GM12878 (cell line): ENCODE results near the gene LAMA4. TPM values are rescaled to one million over a fixed set of nuclear protein-coding genes. Genes with fewer than 3 reads are reported as not detected.

Source experiments
- BMI1 ChIP-seq: fragments of 450-650 bp; IDR thresholded peaks from 2 replicates; pipeline ENCODE4 v1.6.1; 2016; ENCODE audit warnings: mild to moderate bottlenecking, moderate library complexity, borderline replicate concordance
- CREM ChIP-seq: IDR thresholded peaks from 2 replicates; pipeline ENCODE4 v1.6.1; 2014; ENCODE audit warnings: antibody characterized with exemption, low read depth
- CTCF ChIP-seq, 3 experiments: IDR thresholded peaks in 2 of 3; conservative IDR thresholded peaks in 1 of 3; 2 replicates each; pipeline ENCODE4 v1.5.1; 2011; ENCODE audit warnings: low read depth in 3 of 3, low read length in 3 of 3, mild to moderate bottlenecking in 3 of 3, control low read depth in 2 of 3, moderate library complexity in 2 of 3, inconsistent platforms in 1 of 3, mixed read lengths in 1 of 3; ENCODE audit not compliant: control insufficient read depth in 2 of 3, insufficient read depth in 1 of 3; ENCODE audit errors: extremely low read depth in 1 of 3
- FOXK2 ChIP-seq: fragments of 450-650 bp; IDR thresholded peaks from 2 replicates; pipeline ENCODE4 v1.6.1; 2017; ENCODE audit warnings: mild to moderate bottlenecking, moderate library complexity
- IRF3 ChIP-seq: fragments of 450-650 bp; IDR thresholded peaks from 2 replicates; pipeline ENCODE4 v1.6.1; 2014; ENCODE audit warnings: mild to moderate bottlenecking
- KLF5 ChIP-seq: fragments of 450-650 bp; IDR thresholded peaks from 2 replicates; pipeline ENCODE4 v1.6.1; 2014; ENCODE audit warnings: mild to moderate bottlenecking; ENCODE audit not compliant: partially characterized antibody
- LARP7 ChIP-seq: fragments of 450-650 bp; IDR thresholded peaks from 2 replicates; pipeline ENCODE4 v1.6.1; 2017; ENCODE audit warnings: mild to moderate bottlenecking
- POLR2AphosphoS5 ChIP-seq: IDR thresholded peaks from 2 replicates; pipeline ENCODE4 v1.6.1; 2011; ENCODE audit warnings: mild to moderate bottlenecking, low read length, inconsistent platforms
- RFX5 ChIP-seq: IDR thresholded peaks from 2 replicates; pipeline ENCODE4 v1.6.1; 2011; ENCODE audit warnings: low read depth, low read length, improper control_type of control experiment
- polyA plus RNA-seq, 11 experiments: library from polyadenylated mRNA; depleted of rRNA in 4 of 11; unstranded in 6 of 11; stranded (reverse) in 5 of 11; fragments of >200 nt; fragmentation: Nextera tagmentation in 4 of 11; fragmentation: Illumina TruSeq in 1 of 11; extraction: Ambion mirVana in 4 of 11; extraction: Trizol in 1 of 11; gene quantifications; 1 replicate in 1 of 11; 2 replicates in 10 of 11; pipeline versions ENCODE4 v1.2.1 to v1.2.3, GENCODE V29; 2011 to 2016; ENCODE audit warnings: inconsistent platforms in 2 of 11, missing spikeins in 2 of 11, low read depth in 1 of 11
- total RNA-seq, 4 experiments: library from RNA; depleted of rRNA in 3 of 4; stranded (reverse); fragments of >200 nt in 3 of 4; fragmentation: Illumina TruSeq in 1 of 4; extraction: Trizol in 1 of 4; gene quantifications; 2 replicates each; pipeline versions ENCODE4 v1.2.1 to v1.2.3, GENCODE V29; 2013 to 2021
- TF ChIP-seq, protein P1 (sequence below): fragments of 450-650 bp; IDR thresholded peaks from 2 replicates; pipeline ENCODE4 v1.6.1; 2017; ENCODE audit warnings: borderline replicate concordance
- TF ChIP-seq, protein P2 (sequence below): fragments of 450-650 bp; IDR thresholded peaks from 2 replicates; pipeline ENCODE4 v1.6.1; 2016; ENCODE audit warnings: mild to moderate bottlenecking, moderate library complexity, borderline replicate concordance
- TF ChIP-seq, protein P3 (sequence below): fragments of 450-650 bp; IDR thresholded peaks from 2 replicates; pipeline ENCODE4 v1.6.1; 2018; ENCODE audit warnings: borderline replicate concordance, mild to moderate bottlenecking; ENCODE audit not compliant: partially characterized antibody
- TF ChIP-seq, protein P4 (sequence below): fragments of 450-650 bp; formaldehyde crosslinking; IDR thresholded peaks from 2 replicates; pipeline ENCODE4 v1.4.0; 2022; ENCODE audit warnings: mild to moderate bottlenecking, moderate library complexity

LAMA4 gene
- total and polyA plus RNA-seq, 10 of the 15 experiments (the other 5 are each of a cell fraction or from before 2014, with no cell fraction given), result 0.11 to 0.21 (median 0.14) TPM; not detected in 7

- TF ChIP-seq IRF3 (no peak), FOXK2 (peak; percentile 81), BMI1 (peak; percentile 90), CTCF (IDR thresholded peaks at IDR 0.05 in 2 of 3, conservative IDR thresholded peaks at IDR 0.05 in 1 of 3; ENCODE audit: control insufficient read depth in 2 of 3, extremely low read depth in 1 of 3, insufficient read depth in 1 of 3, low read depth in 3 of 3, low read length in 3 of 3) (0 out of 6 replicates have a peak, but pooled peaks of 1 of the 3 experiments have one; percentile 1), POLR2AphosphoS5 (peak; percentile 75), KLF5 (peak; percentile 88), CREM (peak; percentile 79; the same call in 1 of the 2 replicates), LARP7 (peak; percentile 44; the same call in 1 of the 2 replicates), RFX5 (peak; percentile 75; the same call in 1 of the 2 replicates)
- TF ChIP-seq, protein P1, sequence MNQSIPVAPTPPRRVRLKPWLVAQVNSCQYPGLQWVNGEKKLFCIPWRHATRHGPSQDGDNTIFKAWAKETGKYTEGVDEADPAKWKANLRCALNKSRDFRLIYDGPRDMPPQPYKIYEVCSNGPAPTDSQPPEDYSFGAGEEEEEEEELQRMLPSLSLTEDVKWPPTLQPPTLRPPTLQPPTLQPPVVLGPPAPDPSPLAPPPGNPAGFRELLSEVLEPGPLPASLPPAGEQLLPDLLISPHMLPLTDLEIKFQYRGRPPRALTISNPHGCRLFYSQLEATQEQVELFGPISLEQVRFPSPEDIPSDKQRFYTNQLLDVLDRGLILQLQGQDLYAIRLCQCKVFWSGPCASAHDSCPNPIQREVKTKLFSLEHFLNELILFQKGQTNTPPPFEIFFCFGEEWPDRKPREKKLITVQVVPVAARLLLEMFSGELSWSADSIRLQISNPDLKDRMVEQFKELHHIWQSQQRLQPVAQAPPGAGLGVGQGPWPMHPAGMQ, result no peak
- TF ChIP-seq, protein P2, sequence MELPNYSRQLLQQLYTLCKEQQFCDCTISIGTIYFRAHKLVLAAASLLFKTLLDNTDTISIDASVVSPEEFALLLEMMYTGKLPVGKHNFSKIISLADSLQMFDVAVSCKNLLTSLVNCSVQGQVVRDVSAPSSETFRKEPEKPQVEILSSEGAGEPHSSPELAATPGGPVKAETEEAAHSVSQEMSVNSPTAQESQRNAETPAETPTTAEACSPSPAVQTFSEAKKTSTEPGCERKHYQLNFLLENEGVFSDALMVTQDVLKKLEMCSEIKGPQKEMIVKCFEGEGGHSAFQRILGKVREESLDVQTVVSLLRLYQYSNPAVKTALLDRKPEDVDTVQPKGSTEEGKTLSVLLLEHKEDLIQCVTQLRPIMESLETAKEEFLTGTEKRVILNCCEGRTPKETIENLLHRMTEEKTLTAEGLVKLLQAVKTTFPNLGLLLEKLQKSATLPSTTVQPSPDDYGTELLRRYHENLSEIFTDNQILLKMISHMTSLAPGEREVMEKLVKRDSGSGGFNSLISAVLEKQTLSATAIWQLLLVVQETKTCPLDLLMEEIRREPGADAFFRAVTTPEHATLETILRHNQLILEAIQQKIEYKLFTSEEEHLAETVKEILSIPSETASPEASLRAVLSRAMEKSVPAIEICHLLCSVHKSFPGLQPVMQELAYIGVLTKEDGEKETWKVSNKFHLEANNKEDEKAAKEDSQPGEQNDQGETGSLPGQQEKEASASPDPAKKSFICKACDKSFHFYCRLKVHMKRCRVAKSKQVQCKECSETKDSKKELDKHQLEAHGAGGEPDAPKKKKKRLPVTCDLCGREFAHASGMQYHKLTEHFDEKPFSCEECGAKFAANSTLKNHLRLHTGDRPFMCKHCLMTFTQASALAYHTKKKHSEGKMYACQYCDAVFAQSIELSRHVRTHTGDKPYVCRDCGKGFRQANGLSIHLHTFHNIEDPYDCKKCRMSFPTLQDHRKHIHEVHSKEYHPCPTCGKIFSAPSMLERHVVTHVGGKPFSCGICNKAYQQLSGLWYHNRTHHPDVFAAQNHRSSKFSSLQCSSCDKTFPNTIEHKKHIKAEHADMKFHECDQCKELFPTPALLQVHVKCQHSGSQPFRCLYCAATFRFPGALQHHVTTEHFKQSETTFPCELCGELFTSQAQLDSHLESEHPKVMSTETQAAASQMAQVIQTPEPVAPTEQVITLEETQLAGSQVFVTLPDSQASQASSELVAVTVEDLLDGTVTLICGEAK, result peak; percentile 55; the same call in 1 of the 2 replicates
- TF ChIP-seq, protein P3, sequence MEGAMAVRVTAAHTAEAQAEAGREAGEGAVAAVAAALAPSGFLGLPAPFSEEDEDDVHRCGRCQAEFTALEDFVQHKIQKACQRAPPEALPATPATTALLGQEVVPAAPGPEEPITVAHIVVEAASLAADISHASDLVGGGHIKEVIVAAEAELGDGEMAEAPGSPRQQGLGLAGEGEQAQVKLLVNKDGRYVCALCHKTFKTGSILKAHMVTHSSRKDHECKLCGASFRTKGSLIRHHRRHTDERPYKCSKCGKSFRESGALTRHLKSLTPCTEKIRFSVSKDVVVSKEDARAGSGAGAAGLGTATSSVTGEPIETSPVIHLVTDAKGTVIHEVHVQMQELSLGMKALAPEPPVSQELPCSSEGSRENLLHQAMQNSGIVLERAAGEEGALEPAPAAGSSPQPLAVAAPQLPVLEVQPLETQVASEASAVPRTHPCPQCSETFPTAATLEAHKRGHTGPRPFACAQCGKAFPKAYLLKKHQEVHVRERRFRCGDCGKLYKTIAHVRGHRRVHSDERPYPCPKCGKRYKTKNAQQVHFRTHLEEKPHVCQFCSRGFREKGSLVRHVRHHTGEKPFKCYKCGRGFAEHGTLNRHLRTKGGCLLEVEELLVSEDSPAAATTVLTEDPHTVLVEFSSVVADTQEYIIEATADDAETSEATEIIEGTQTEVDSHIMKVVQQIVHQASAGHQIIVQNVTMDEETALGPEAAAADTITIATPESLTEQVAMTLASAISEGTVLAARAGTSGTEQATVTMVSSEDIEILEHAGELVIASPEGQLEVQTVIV, result peak; percentile 99
- TF ChIP-seq, protein P4, sequence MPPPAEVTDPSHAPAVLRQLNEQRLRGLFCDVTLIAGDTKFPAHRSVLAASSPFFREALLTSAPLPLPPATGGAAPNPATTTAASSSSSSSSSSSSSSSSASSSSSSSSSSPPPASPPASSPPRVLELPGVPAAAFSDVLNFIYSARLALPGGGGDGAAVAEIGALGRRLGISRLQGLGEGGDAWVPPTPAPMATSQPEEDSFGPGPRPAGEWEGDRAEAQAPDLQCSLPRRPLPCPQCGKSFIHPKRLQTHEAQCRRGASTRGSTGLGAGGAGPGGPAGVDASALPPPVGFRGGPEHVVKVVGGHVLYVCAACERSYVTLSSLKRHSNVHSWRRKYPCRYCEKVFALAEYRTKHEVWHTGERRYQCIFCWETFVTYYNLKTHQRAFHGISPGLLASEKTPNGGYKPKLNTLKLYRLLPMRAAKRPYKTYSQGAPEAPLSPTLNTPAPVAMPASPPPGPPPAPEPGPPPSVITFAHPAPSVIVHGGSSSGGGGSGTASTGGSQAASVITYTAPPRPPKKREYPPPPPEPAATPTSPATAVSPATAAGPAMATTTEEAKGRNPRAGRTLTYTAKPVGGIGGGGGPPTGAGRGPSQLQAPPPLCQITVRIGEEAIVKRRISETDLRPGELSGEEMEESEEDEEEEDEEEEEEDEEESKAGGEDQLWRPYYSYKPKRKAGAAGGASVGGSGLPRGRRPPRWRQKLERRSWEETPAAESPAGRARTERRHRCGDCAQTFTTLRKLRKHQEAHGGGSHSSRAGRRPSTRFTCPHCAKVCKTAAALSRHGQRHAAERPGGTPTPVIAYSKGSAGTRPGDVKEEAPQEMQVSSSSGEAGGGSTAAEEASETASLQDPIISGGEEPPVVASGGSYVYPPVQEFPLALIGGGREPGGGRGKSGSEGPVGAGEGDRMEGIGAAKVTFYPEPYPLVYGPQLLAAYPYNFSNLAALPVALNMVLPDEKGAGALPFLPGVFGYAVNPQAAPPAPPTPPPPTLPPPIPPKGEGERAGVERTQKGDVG (CRISPR knock-in tag), result no peak
Measured at GRCh38 chr6:112087136-112087911, 167.0 kb downstream of the LAMA4 start, which contains the start of the genes FAM229B and TUBE1 (continued).
